Body of pancreas (tissue), 4 donors: Measurements from ENCODE around the gene APOC4. TPM values are rescaled to one million over a fixed set of nuclear protein-coding genes. Genes with fewer than 3 reads are reported as not detected.
A peak's percentile ranks its signal among the peaks of the same experiment; 100 is the strongest.

ENCODE experiments used
- ATAC-seq: fragments of 150-250 bp; one replicate; pipeline ENCODE4 v1.9.1; 2016
- DNase-seq, 4 donors: peaks; one replicate each; pipeline ENCODE4 v3.0.0-alpha.2; 2019
- H3K27ac ChIP-seq, 4 donors: fragments of 200-600 bp; sonication (generic); 1 replicate in 3 of 4; 2 replicates in 1 of 4; pipeline versions ENCODE4 v1.5.1 to v1.6.1; 2016 to 2019; ENCODE audit warnings: mild to moderate bottlenecking in 1 of 4, mixed read lengths in 1 of 4, moderate library complexity in 1 of 4
- H3K27me3 ChIP-seq, 2 donors: fragments of 200-600 bp; sonication (generic); one replicate each; pipeline ENCODE4 v1.6.0; 2016; ENCODE audit warnings: mild to moderate bottlenecking in 1 of 2
- H3K36me3 ChIP-seq, 2 donors: fragments of 200-600 bp; sonication (generic); replicated peaks in 1 of 2; 2 replicates each; pipeline ENCODE4 v1.5.1; 2016; ENCODE audit warnings: low read depth in 2 of 2; ENCODE audit not compliant: insufficient read depth in 1 of 2
- H3K4me1 ChIP-seq: fragments of 200-600 bp; sonication (generic); one replicate; pipeline ENCODE4 v1.6.0; 2016
- H3K4me3 ChIP-seq, 2 donors: fragments of 200-600 bp; sonication (generic); 1 replicate in 1 of 2; 2 replicates in 1 of 2; pipeline ENCODE4 v1.5.1; 2016 to 2019
- H3K9me3 ChIP-seq, 3 donors: fragments of 200-600 bp; sonication (generic); 1 replicate in 2 of 3; 2 replicates in 1 of 3; pipeline ENCODE4 v1.5.1; 2016
- CTCF ChIP-seq, 7 experiments: fragments of 450-650 bp in 4 of 7; fragments of 200-600 bp in 3 of 7; sonication (generic) in 3 of 7; IDR thresholded peaks; one replicate each; pipeline ENCODE4 v1.5.1; 2016 to 2019; ENCODE audit warnings: antibody characterized with exemption in 7 of 7
- POLR2A ChIP-seq, 3 donors: fragments of 450-650 bp; IDR thresholded peaks; one replicate each; pipeline ENCODE4 v1.6.1; 2016; ENCODE audit warnings: antibody characterized with exemption in 3 of 3, mild to moderate bottlenecking in 2 of 3
- WGBS, 2 donors: methylation state at CpG; one replicate each; pipeline ENCODE4 v1.1.5; 2017; 5-methylcytosine and 5-hydroxymethylcytosine counted together
- intact Hi-C: fragments of 100-400 bp; cut with DNase I; formaldehyde crosslinking; loops from one replicate; pipeline ENCODE4 v1.15.1; 2023
- total RNA-seq, 2 donors: library from RNA; depleted of rRNA; stranded (reverse); fragments of >200 nt; gene quantifications; one replicate each; pipeline ENCODE4 v1.1.0, GENCODE V29; 2016

The APOC4 gene
- total RNA-seq, 2 donors from 2014 or later = not detected

GRCh38 chr19:44903602-44904425 is 38.2 kb upstream of the APOC4 start:
- Histone ChIP-seq H3K27ac (no peak overlapping the region), H3K4me1 (peaks cover 29% of the 10 kb centered on the region), H3K9me3 (no peaks in the 10 kb centered on the region), H3K4me3 (no peak overlapping the region), H3K27me3 (peaks cover 0 to 11% of the 10 kb centered on the region in 2 donors), H3K36me3 (peaks cover 0 to 2% of the 10 kb centered on the region in 2 donors)
- peak; percentile 63 to 79 (median 72) for DNase-seq
- TF ChIP-seq CTCF (IDR thresholded peaks at IDR 0.05) (peak; percentile 89 to 100 (median 92)), POLR2A (IDR thresholded peaks at IDR 0.05) (no peak)
- 11% methylated on average over 17 to 24 of the region's 24 CpGs for WGBS, 2 donors
- intact Hi-C loops = no loop called here
- peak; percentile 74 for ATAC-seq

- intact Hi-C loops = no loop called here
- H3K4me1 ChIP-seq = peaks cover 29% of the 10 kb centered on the region
- WGBS, 2 donors = 43 to 53% methylated on average over 6 to 12 of the region's 12 CpGs
- H3K27ac ChIP-seq = no peak overlapping the region
- H3K9me3 ChIP-seq = no peaks in the 10 kb centered on the region
- DNase-seq (no peak), ATAC-seq (no peak)
- TF ChIP-seq POLR2A (IDR thresholded peaks at IDR 0.05) (no peak), CTCF (IDR thresholded peaks at IDR 0.05) (peak in 1 of 7 experiments; percentile 21)
- H3K4me3 ChIP-seq = no peak overlapping the region
- H3K36me3 ChIP-seq = peaks cover 0 to 2% of the 10 kb centered on the region in 2 donors
- peaks cover 0 to 11% of the 10 kb centered on the region in 2 donors for H3K27me3 ChIP-seq
Observed at GRCh38 chr19:44904426-44904994, 37.5 kb upstream of the APOC4 start.

GRCh38 chr19:44905437-44906160 is 36.4 kb upstream of the APOC4 start, which contains the start of gene APOE:
APOE (plus strand) TSS chr19:44905796; CDS start chr19:44906625, 829 bp downstream.
- H3K36me3 ChIP-seq = peaks cover 0 to 2% of the 10 kb centered on the region in 2 donors
- peaks cover 0 to 11% of the 10 kb centered on the region in 2 donors for H3K27me3 ChIP-seq
- intact Hi-C loops = loop anchor here (5.0 kb wide), 1 partner anchor 37 kb away; the partner anchor contains the start of gene APOC4
- H3K27ac ChIP-seq = no peak within 1 kb of the TSS
- peaks cover 29% of the 10 kb centered on the region for H3K4me1 ChIP-seq
- peak in 1 of 4 donors; percentile 36 for DNase-seq
- H3K9me3 ChIP-seq = no peaks in the 10 kb centered on the region
- no peak for ATAC-seq
- TF ChIP-seq POLR2A (IDR thresholded peaks at IDR 0.05) = peak in 1 of 3 donors; percentile 38
- TF ChIP-seq CTCF (IDR thresholded peaks at IDR 0.05) = no peak
- H3K4me3 ChIP-seq = no peak within 1 kb of the TSS
- WGBS, 2 donors = 5 to 6% methylated on average over 6 to 20 of the region's 20 CpGs

GRCh38 chr19:44907613-44908012 is 34.4 kb upstream of the APOC4 start:
- Histone ChIP-seq H3K36me3 (no peaks in the 10 kb centered on the region), H3K27me3 (peaks cover 0 to 11% of the 10 kb centered on the region in 2 donors), H3K9me3 (no peaks in the 10 kb centered on the region), H3K4me3 (no peak overlapping the region), H3K27ac (no peak overlapping the region), H3K4me1 (peaks cover 36% of the 10 kb centered on the region)
- intact Hi-C loops = loop anchor here (5.0 kb wide), 1 partner anchor 35 kb away; the partner anchor contains the start of gene APOC4
- TF ChIP-seq POLR2A (IDR thresholded peaks at IDR 0.05) = no peak
- TF ChIP-seq CTCF (IDR thresholded peaks at IDR 0.05) = no peak
- WGBS, 2 donors = 75 to 88% methylated on average over 9 of the region's 12 CpGs
- DNase-seq (no peak), ATAC-seq (no peak)
